ENCODE results near the gene RABGGTA.

DNA sequence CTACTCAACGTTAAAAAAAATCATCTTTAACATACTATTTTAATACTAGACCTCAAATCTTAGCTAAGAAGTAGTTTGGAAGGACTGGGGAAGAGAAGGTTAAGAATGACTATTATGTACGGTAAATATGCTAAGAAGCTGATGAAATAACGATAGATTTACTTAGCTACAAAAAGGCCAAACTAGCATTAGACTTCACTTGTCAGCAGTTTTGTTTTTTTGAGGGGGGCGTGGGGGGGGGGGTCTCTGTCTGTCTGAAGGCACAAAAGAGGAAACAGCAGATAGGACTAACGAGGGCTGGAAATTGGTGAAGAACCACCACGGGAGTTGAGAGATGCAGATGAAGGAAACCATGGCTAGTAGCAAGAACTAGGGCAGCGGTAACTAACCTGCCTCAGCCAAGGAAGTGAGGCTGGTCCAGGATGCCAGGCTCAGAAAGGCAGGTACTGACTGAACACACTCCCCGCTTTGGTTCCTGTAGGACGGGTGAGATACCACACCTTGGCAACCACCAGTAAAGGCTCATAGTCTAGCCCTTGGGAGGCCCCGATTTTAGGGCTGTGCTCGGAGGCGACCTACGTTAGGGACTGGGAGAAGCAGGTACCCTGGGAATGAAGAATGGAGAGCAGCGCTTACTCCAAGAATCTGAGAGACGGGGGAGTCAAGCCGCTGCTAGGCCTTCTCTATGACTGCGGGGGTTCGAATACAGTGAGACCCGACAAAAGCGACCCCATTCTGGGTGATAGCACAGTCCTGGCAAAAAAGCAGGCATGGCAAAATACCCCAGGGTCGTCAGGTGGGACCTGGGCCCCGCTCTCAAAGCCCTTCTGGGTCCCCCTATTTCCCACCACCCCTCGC lies 39.9 kb downstream of the RABGGTA start:
- TF ChIP-seq EZH2 (IDR thresholded peaks at IDR 0.05; ENCODE audit: insufficient read depth, poor library complexity, severe bottlenecking), result no peak
- TF ChIP-seq EZH2phosphoT487 (IDR thresholded peaks at IDR 0.05; ENCODE audit: insufficient read depth, low read depth), result no peak

Measured in GM23248 (cell line).